Right atrium auricular region (tissue), 2 donors: Measurements from ENCODE around the gene CDK14. TPM values are rescaled to one million over a fixed set of nuclear protein-coding genes. Genes with fewer than 3 reads are reported as not detected.

Experiments used
- DNase-seq: peaks from one replicate; pipeline ENCODE4 v3.0.0-alpha.2; 2019; ENCODE audit warnings: low spot score
- H3K27ac ChIP-seq, 2 donors: fragments of 200-600 bp; sonication (generic); 1 replicate in 1 of 2; 2 replicates in 1 of 2; pipeline ENCODE4 v1.5.1; 2016 to 2019
- H3K27me3 ChIP-seq, 2 donors: fragments of 200-600 bp; sonication (generic); one replicate each; pipeline versions ENCODE4 v1.5.1 to v1.6.0; 2017 to 2019
- H3K36me3 ChIP-seq: fragments of 200-600 bp; sonication (generic); one replicate; pipeline ENCODE4 v1.5.1; 2016
- H3K4me1 ChIP-seq, 2 donors: fragments of 200-600 bp; sonication (generic); one replicate each; pipeline versions ENCODE4 v1.5.1 to v1.6.0; 2017 to 2019
- H3K4me3 ChIP-seq, 2 donors: fragments of 200-600 bp; sonication (generic); 1 replicate in 1 of 2; 2 replicates in 1 of 2; pipeline ENCODE4 v1.5.1; 2017 to 2019; ENCODE audit warnings: mild to moderate bottlenecking in 1 of 2, moderate library complexity in 1 of 2
- H3K9me3 ChIP-seq, 2 donors: fragments of 200-600 bp; sonication (generic); one replicate each; pipeline ENCODE4 v1.5.1; 2019
- total RNA-seq, 2 donors: library from RNA; depleted of rRNA; stranded (reverse); fragments of >200 nt; gene quantifications; one replicate each; pipeline ENCODE4 v1.1.0, GENCODE V29; 2016
- TF ChIP-seq, protein P1 (sequence below), 2 donors: fragments of 200-600 bp; sonication (generic); IDR thresholded peaks; one replicate each; pipeline ENCODE4 v1.5.1; 2019; ENCODE audit warnings: antibody characterized with exemption in 2 of 2

The CDK14 gene
- total RNA-seq, 2 donors from 2014 or later: 21.5 to 37.9 TPM

DNA sequence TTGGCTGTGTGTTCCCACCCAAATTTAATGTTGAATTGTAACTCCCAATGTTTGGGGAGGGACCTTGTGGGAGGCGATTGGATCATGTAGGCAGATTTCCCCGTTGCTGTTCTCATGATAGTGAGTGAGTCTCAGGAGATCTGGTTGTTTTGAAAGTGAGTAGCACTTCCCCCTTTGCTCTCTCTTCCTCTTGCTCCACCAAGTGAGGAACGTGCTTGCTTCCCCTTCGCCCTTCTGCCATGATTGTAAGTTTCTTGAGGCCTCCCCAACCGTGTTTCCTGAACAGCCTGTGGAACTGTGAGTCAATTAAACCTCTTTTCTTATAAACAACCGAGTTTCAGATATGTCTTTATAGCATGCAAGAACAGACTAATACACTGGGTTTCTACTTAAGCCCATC is 176.3 kb downstream of the CDK14 start:
- H3K27me3 ChIP-seq: no peaks in the 10 kb centered on the region
- no peaks in the 10 kb centered on the region for H3K9me3 ChIP-seq
- no peak overlapping the region for H3K27ac ChIP-seq
- no peak for DNase-seq
- H3K4me1 ChIP-seq: peaks cover 0 to 16% of the 10 kb centered on the region in 2 donors
- H3K36me3 ChIP-seq: no peaks in the 10 kb centered on the region
- TF ChIP-seq, protein P1, sequence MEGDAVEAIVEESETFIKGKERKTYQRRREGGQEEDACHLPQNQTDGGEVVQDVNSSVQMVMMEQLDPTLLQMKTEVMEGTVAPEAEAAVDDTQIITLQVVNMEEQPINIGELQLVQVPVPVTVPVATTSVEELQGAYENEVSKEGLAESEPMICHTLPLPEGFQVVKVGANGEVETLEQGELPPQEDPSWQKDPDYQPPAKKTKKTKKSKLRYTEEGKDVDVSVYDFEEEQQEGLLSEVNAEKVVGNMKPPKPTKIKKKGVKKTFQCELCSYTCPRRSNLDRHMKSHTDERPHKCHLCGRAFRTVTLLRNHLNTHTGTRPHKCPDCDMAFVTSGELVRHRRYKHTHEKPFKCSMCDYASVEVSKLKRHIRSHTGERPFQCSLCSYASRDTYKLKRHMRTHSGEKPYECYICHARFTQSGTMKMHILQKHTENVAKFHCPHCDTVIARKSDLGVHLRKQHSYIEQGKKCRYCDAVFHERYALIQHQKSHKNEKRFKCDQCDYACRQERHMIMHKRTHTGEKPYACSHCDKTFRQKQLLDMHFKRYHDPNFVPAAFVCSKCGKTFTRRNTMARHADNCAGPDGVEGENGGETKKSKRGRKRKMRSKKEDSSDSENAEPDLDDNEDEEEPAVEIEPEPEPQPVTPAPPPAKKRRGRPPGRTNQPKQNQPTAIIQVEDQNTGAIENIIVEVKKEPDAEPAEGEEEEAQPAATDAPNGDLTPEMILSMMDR (IDR thresholded peaks at IDR 0.05): no peak
- no peak overlapping the region for H3K4me3 ChIP-seq

- Histone ChIP-seq H3K27ac (no peak overlapping the region), H3K9me3 (no peaks in the 10 kb centered on the region), H3K36me3 (no peaks in the 10 kb centered on the region), H3K27me3 (no peaks in the 10 kb centered on the region), H3K4me3 (no peak overlapping the region), H3K4me1 (peaks cover 0 to 14% of the 10 kb centered on the region in 2 donors)
- no peak for DNase-seq
- TF ChIP-seq, protein P1 (IDR thresholded peaks at IDR 0.05): no peak
Measured at GRCh38 chr7:90773269-90773668, 177.1 kb downstream of the CDK14 start.

DNA sequence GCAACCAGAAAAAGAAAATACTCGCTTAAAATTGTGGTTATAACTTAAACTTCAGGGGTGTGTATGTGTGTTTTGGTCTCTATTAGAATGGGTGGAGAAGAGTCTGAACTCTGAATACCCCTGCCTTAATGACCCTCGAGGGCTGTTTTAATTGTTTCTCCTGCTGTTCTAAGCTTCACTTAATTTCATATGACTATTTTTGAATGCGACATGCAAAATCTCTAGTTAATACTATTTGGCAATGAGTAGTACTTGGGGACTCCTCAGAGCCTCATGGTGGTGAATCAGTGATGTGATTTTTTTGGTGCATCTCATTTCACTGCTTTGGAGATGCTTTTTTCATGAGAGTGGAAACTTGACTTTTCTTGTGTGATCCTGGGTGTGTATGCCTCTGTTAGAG is 178.6 kb downstream of the CDK14 start:
- TF ChIP-seq, protein P1 (IDR thresholded peaks at IDR 0.05): no peak
- Histone ChIP-seq H3K9me3 (no peaks in the 10 kb centered on the region), H3K36me3 (no peaks in the 10 kb centered on the region), H3K4me1 (peaks cover 0 to 11% of the 10 kb centered on the region in 2 donors), H3K27me3 (no peaks in the 10 kb centered on the region), H3K4me3 (no peak overlapping the region), H3K27ac (no peak overlapping the region)
- no peak for DNase-seq

DNA sequence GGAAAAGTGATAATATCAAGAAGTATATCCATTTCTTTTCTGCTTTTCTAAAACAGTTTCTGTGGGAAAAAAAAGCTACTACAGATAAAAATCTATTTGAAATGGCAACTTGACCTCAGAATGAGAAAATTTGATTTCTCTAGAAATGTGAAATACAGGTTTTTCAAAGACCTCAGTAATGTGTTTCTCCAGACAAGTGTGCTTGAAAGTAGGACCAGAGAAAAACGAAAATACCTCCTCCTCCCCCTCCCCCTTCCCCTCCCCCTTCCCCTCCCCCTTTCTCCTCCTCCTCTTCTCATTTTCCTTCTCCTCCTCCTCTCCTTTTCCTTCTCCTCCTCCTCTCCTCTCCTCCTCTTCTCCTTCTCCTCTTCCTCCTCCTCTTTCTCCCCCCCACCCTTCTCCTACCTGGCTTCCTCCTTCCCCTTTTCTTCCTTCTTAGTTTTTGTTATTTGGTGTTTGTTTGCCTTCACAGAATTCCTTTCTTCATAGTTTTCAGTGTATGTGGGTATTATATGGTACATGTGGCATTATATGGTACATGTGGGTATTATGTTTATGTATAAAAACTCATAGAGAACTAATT is 179.4 kb downstream of the CDK14 start:
- no peaks in the 10 kb centered on the region for H3K36me3 ChIP-seq
- TF ChIP-seq, protein P1 (IDR thresholded peaks at IDR 0.05): no peak
- no peaks in the 10 kb centered on the region for H3K9me3 ChIP-seq
- H3K27me3 ChIP-seq: no peaks in the 10 kb centered on the region
- H3K4me1 ChIP-seq: peaks cover 0 to 11% of the 10 kb centered on the region in 2 donors
- H3K4me3 ChIP-seq: no peak overlapping the region
- H3K27ac ChIP-seq: no peak overlapping the region
- DNase-seq: no peak

DNA sequence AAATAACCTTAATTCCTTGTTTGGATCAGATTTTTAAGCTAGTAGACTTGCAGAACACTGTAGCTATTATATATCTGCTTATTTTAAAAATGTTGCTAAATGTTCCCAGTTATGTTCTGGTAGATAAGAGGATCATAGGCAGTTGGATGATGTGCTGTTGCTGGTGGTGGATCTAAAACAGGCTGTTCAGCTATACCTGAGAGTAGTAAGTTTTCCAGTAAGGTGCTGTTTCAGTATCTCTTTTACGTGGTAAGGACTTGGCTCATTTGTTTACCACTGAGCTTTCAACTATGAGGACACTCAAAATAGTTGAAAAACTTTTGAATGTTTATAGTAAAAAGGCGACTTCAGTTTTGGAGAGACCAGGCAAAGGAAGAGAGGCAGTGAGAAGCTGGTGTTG is 180.9 kb downstream of the CDK14 start:
- H3K27ac ChIP-seq: no peak overlapping the region
- H3K4me1 ChIP-seq: peaks cover 0 to 11% of the 10 kb centered on the region in 2 donors
- H3K9me3 ChIP-seq: no peaks in the 10 kb centered on the region
- no peaks in the 10 kb centered on the region for H3K27me3 ChIP-seq
- TF ChIP-seq, protein P1 (IDR thresholded peaks at IDR 0.05): no peak
- DNase-seq: no peak
- no peaks in the 10 kb centered on the region for H3K36me3 ChIP-seq
- H3K4me3 ChIP-seq: no peak overlapping the region

GRCh38 chr7:90777465-90777864 is 181.3 kb downstream of the CDK14 start:
- peaks cover 0 to 11% of the 10 kb centered on the region in 2 donors for H3K4me1 ChIP-seq
- DNase-seq: no peak
- TF ChIP-seq, protein P1 (IDR thresholded peaks at IDR 0.05): no peak

More at GRCh38 chr7:90777465-90777864, 181.3 kb downstream of the CDK14 start:
- Histone ChIP-seq H3K36me3 (no peaks in the 10 kb centered on the region), H3K27me3 (no peaks in the 10 kb centered on the region), H3K4me3 (no peak overlapping the region), H3K9me3 (no peaks in the 10 kb centered on the region), H3K27ac (no peak overlapping the region)
